Omental fat pad (tissue), 4 donors: ENCODE data around the gene IL25. TPM values are rescaled to one million over a fixed set of nuclear protein-coding genes. Genes with fewer than 3 reads are reported as not detected.

Experiments used
- ATAC-seq: fragments of 150-250 bp; one replicate; pipeline ENCODE4 v1.9.1; 2016; ENCODE audit warnings: mild to moderate bottlenecking, moderate library complexity; ENCODE audit not compliant: low FRiP score
- DNase-seq: peaks from one replicate; pipeline ENCODE4 v3.0.0-alpha.2; 2019; ENCODE audit warnings: low spot score
- total RNA-seq, 4 donors: library from RNA; depleted of rRNA; stranded (reverse); fragments of >200 nt; gene quantifications; one replicate each; pipeline ENCODE4 v1.1.0, GENCODE V29; 2016
- TF ChIP-seq, protein P1 (sequence below), 3 donors: fragments of 450-650 bp; IDR thresholded peaks; one replicate each; pipeline ENCODE4 v1.5.1; 2016 to 2017; ENCODE audit warnings: antibody characterized with exemption in 3 of 3, mild to moderate bottlenecking in 3 of 3, moderate library complexity in 2 of 3

The IL25 gene
- total RNA-seq, 4 donors from 2014 or later, result not detected

DNA sequence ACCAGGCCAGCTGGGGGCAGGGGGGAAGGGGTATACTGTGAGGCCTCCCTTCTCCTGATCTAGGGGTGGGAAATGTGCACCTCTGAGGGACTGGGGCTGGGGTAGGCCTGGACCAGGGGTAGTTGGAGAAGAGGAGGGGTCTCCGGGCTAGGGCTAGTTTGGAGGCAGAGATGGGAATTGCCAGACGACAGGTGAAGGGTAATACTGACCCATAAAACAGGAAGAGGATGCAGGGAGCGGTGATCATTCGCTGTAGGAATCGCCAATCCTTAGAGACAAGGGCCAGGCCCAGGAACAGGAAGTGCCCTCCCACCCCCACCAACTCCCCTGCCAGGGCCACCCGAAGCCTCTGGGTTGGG is 24.3 kb upstream of the IL25 start:
- no peak for ATAC-seq
- TF ChIP-seq, protein P1, sequence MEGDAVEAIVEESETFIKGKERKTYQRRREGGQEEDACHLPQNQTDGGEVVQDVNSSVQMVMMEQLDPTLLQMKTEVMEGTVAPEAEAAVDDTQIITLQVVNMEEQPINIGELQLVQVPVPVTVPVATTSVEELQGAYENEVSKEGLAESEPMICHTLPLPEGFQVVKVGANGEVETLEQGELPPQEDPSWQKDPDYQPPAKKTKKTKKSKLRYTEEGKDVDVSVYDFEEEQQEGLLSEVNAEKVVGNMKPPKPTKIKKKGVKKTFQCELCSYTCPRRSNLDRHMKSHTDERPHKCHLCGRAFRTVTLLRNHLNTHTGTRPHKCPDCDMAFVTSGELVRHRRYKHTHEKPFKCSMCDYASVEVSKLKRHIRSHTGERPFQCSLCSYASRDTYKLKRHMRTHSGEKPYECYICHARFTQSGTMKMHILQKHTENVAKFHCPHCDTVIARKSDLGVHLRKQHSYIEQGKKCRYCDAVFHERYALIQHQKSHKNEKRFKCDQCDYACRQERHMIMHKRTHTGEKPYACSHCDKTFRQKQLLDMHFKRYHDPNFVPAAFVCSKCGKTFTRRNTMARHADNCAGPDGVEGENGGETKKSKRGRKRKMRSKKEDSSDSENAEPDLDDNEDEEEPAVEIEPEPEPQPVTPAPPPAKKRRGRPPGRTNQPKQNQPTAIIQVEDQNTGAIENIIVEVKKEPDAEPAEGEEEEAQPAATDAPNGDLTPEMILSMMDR (IDR thresholded peaks at IDR 0.05), result no peak
- DNase-seq, result no peak

DNA sequence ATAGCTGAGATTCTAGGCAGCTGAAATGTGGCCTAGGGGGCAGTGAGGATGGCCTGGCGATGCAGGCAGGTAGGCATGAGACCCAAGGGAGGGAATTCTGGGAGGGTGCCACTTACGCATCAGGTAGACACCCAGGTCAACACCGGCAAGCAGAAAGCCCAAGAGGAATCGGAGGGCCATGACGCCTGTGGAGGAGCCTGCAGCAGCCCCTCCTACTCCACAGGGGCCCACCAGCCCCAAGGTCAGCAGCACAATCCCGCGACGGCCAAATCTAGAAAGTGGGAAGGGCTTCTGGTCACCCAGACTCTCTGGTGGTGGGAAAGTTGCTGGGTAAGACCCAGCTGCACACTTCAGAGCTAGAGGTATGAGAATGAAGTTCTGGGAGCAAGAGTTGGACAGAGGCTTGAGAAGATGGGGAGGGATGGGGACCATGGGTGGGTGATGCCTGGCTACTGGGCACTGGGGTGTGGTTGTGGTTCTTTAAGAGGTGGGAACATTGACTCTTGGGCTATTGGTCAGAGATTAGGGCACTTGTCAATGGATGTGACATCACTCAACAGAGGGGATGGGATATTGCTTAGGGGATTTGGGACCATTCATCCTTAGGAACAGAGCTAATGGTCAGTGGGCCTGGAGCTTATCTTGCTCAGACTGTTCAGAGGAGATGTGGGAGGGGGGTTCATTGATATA is 23.3 kb upstream of the IL25 start:
- ATAC-seq (no peak), DNase-seq (no peak)
- TF ChIP-seq, protein P1 (IDR thresholded peaks at IDR 0.05), result no peak

DNA sequence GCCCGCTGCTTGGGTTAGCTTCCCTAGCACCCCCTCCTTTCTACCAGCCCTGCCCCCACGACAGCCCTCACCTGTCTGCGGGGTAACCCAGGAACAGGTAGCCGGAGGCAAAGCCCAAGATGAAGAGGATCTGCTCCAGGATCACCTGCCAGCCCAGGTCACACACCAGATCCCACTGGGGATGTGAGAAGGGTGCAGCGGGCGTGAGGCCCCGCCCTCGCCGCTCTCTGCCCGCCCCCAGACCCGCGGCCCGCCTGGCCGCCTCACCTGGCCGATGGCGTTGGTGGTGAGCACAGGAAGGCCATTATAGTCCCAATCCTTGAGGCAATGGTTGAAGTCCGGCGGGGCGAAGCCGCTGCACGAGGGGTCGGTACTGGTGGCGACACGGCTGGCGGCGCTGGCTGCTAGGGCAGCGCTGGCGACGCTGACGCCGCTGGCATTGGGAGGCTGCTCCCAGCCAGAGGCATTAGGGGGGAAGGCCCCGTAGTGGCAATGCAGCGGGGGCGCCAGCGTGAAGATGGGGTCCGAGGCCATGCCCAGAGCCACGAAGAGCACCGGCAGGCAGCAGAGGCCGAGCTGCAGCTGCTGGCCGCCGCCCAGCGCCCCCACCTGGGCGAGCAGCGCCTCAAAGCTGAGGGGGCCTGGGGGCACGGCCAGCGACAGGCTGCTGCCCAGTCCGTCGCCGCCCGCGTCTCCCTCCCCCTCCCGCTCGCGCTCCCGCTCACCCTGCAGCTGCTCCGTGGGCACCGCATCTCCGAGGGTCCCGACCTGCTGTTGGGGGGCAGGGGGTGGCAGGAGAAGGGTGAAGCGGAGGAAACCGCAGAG is 20.7 kb upstream of the IL25 start:
- TF ChIP-seq, protein P1 (IDR thresholded peaks at IDR 0.05), result no peak
- ATAC-seq, result no peak
- no peak for DNase-seq

DNA sequence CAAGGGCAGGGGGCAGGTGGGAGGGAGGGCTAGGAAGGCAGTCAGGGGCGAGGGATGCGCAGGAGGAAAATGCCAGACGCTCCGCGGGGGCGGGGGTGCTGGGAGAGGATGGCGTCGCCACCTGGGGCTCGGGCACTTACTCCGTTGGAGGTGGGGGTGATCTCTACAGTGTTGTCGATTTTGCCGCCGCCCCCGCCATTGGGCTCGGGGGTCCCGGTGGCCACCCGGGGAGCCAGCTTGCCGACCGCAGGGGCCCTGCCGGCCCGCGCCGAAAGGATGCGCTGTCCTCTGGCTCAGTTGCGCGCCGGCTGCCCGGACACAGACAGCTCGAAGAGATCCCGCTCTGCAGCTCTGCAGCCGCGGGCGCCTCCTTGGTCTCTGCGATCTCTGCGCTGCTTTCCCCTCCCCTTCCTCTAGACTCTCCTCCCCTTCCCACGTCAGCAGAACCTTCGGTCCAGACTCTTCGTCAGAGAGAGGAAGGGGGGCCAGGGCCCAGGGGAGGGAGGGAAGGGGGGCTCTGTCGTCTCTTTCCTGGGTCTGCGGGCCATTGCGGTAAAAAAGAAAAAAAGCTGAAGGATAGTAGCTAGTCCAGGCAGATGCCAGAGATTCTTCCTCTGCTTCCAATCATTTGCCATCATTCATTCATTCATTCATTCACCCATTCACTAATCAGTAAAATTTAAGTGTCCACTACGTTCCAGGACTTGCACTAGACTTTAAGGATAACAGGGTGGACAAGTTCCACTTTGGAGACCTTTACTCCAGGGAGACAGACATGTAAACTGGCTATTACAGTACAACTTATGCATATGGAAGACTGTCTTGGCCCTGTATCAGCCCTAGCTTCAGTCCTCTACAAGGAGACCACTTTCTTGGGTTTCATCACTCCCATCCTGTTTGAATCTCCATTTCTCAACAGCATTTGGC is 19.8 kb upstream of the IL25 start, which contains the start of gene SLC22A17:
Gene SLC22A17, minus strand, starts transcription at position 382 of the 927 bp plus-strand sequence.
- peak; percentile 93 for ATAC-seq
- TF ChIP-seq, protein P1 (IDR thresholded peaks at IDR 0.05), result no peak
- DNase-seq, result peak; percentile 32

DNA sequence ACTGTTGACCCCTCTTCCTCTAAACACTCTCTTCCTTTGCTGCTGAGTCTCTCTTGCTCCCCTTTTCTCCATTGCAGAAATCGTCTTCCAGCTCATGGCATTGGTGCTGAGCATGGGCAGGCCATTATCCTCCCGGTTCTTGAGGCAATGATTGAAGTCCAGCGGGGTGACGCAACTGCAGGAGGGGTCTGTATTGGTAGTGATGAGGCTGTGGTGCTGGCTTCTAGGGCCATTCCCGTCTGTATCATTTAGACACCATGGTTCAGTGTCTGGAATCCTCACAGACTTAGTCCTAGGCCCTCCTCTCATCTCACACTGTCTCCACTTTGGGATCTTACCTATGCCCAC is 19.2 kb upstream of the IL25 start:
- TF ChIP-seq, protein P1 (IDR thresholded peaks at IDR 0.05), result no peak
- DNase-seq (no peak), ATAC-seq (no peak)

DNA sequence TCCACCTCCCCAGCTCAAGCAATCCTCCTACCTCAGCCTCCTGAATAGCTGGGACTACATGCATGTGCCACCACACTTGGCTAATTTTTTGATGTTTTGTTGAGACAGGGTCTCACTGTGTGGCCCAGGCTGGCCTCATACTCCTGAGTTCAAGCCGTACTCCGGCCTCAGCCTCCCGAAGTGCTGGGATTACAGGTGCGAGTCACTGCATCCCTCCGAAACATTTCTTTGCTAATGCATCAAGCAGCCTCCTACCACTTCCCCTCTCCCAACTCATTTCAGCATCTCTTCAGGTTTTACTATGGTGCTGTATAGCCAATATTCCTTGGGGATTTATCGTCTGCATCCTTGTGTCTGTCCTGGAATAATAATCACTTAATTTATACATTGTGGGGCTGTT is 17.6 kb upstream of the IL25 start:
- ATAC-seq (no peak), DNase-seq (no peak)
- TF ChIP-seq, protein P1 (IDR thresholded peaks at IDR 0.05), result no peak
